Fibroblast of the aortic adventitia (primary cell): Measurements from ENCODE around the gene NIFK. TPM values are rescaled to one million over a fixed set of nuclear protein-coding genes. Genes with fewer than 3 reads are reported as not detected.
"Not testable (repeated sequence)": the region's sequence is repeated elsewhere in the genome, so short reads cannot be mapped to it uniquely, and the experiment has no call there.

Experiments used
- DNase-seq: peaks from one replicate; pipeline ENCODE4 v3.0.0-alpha.2; 2010; ENCODE audit warnings: low read depth
- H3K4me3 ChIP-seq: 2 replicates; pipeline ENCODE4 v1.5.1; 2011; ENCODE audit warnings: low read depth, mild to moderate bottlenecking, control low read depth, low read length, moderate library complexity
- total RNA-seq: library from RNA; depleted of rRNA; stranded (reverse); fragments of >200 nt; gene quantifications from 2 replicates; pipeline ENCODE4 v1.2.3, GENCODE V29; 2012; ENCODE audit warnings: low replicate concordance
- TF ChIP-seq, protein P1 (sequence below): IDR thresholded peaks from 2 replicates; pipeline ENCODE4 v1.5.1; 2011; ENCODE audit warnings: mild to moderate bottlenecking, low read length, control low read depth, inconsistent platforms; ENCODE audit not compliant: insufficient read depth

Gene NIFK
- total RNA-seq, 1 donor: 49.5 TPM

GRCh38 chr2:121716126-121716525 is 20.5 kb downstream of the NIFK start:
- no peak for DNase-seq
- TF ChIP-seq, protein P1, sequence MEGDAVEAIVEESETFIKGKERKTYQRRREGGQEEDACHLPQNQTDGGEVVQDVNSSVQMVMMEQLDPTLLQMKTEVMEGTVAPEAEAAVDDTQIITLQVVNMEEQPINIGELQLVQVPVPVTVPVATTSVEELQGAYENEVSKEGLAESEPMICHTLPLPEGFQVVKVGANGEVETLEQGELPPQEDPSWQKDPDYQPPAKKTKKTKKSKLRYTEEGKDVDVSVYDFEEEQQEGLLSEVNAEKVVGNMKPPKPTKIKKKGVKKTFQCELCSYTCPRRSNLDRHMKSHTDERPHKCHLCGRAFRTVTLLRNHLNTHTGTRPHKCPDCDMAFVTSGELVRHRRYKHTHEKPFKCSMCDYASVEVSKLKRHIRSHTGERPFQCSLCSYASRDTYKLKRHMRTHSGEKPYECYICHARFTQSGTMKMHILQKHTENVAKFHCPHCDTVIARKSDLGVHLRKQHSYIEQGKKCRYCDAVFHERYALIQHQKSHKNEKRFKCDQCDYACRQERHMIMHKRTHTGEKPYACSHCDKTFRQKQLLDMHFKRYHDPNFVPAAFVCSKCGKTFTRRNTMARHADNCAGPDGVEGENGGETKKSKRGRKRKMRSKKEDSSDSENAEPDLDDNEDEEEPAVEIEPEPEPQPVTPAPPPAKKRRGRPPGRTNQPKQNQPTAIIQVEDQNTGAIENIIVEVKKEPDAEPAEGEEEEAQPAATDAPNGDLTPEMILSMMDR: no peak
- no peak overlapping the region for H3K4me3 ChIP-seq

GRCh38 chr2:121711481-121711880 is 25.2 kb downstream of the NIFK start:
- not testable (repeated sequence) for H3K4me3 ChIP-seq, DNase-seq

GRCh38 chr2:121710470-121711170 is 26.1 kb downstream of the NIFK start:
- DNase-seq: no peak
- TF ChIP-seq, protein P1: no peak
- no peak overlapping the region for H3K4me3 ChIP-seq

DNA sequence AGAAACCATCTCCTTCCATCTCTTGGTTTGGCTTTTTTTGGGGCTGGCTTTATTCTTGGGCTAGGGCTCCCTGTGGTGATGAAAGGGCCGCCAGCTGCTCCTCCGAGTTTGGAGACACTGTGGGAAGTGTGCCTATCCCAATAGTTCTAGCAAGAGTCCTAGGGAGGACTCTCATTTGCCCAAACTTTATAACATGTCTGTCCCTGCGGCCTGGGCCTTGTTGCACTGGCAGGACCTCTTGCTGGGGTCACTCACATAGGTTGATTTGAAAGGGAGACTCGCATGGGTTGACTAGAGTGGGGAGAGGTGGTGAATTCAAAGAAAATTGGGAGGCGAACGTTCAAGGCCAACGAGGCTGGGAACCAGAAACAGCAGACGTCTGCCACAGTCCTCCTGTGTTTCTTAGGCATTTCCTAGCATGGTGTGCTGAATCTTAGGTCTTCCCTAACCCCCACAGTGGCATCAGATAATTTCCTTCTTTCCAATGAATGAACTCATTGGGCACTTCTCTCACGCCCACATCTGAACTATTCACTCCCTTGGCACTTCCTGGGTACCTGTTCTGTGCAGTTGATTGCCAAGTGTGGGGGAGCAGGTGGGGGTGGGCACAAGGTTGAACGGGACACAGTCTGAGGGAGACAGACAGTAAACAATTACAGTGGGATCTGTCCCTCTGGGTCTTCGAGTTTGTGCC is 26.8 kb downstream of the NIFK start:
- TF ChIP-seq, protein P1: no peak
- H3K4me3 ChIP-seq: no peak overlapping the region
- DNase-seq: no peak

DNA sequence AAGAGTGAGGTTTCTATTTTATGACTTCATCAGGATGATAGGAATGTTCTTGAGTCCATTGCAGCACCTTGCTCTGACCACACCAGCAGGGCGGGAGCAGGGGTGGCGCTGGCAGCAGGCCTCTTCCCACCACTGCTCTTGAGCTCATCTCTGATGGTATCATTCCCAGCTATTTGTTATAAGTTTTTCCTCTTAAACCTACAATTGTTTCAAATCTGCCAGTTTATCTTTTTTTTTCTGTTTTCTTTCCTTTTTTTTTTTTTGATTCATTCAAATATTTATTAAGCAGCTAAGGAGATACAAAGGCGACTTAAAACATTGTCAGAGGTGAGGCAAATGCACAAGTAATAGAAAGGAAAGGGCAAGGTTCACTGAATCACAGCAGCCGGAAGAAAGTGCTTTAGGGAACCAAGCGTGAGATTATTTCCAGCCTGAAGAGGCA is 28.7 kb downstream of the NIFK start:
- no peak overlapping the region for H3K4me3 ChIP-seq
- DNase-seq: no peak
- TF ChIP-seq, protein P1: no peak

DNA sequence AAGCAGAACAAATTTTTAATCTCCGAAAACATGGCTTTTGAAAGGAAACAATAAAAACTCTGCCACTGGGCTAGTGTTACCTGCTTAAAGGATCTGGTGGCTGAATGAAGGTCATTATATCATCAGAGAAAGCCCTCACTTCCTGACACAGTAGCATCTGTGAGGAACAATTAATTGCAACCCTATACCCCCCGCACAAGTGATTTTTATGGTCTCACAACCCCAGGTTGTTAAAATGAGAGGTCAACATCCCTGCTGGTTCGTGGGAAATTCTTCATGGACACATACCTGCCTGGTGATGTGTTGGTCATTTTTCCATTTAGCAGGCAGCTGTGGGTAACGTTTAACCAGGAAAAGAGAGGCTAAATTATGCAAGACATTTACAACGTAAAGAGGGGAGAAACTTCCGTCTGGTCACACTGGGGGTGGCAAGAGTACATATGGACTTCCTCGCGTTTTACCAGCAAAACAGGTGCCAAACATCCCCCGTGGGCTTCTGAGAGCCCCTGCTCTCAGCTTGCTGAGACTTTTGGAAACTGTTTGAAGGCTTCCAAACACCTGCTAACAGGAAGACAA is 29.2 kb downstream of the NIFK start:
- no peak overlapping the region for H3K4me3 ChIP-seq
- DNase-seq: no peak
- TF ChIP-seq, protein P1: no peak

DNA sequence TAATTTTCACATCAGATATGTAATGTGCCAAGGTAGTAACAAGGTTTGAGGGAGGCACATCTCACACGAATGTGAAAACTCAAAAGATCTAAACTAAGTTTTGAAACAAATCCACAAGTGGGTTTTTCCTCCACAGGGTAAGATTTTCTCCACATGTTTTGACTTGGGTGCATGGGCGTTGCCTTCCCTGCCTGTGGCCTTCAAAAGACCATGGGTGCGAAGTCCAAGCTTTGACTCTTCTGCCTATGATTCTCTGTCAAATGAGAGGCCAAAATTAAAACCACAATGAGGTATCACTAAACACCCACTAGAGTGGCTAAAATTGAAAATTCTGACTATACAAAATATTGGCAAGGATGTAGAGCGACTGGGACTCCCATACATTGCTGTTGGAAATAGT is 30.7 kb downstream of the NIFK start:
- no peak overlapping the region for H3K4me3 ChIP-seq
- TF ChIP-seq, protein P1: no peak
- no peak for DNase-seq
